Nephron progenitor cell (in vitro differentiated cells): ENCODE measurements around the gene KCNS1.

Experiments used
- DNase-seq: peaks from one replicate; pipeline ENCODE4 v3.0.0; 2021
- H3K27ac Mint-ChIP-seq: 2 replicates; pipeline ENCODE4 v1.8.0; 2021; ENCODE audit warnings: mild to moderate bottlenecking, moderate library complexity, mixed read lengths
- H3K27me3 Mint-ChIP-seq: 2 replicates; pipeline ENCODE4 v1.8.0; 2021; ENCODE audit warnings: mild to moderate bottlenecking, low read depth, mixed read lengths; ENCODE audit not compliant: poor library complexity
- H3K36me3 Mint-ChIP-seq: 2 replicates; pipeline ENCODE4 v1.8.0; 2021; ENCODE audit warnings: low read depth, mixed read lengths
- H3K4me1 Mint-ChIP-seq: 2 replicates; pipeline ENCODE4 v1.8.0; 2021; ENCODE audit warnings: mixed read lengths
- H3K4me3 Mint-ChIP-seq: 2 replicates; pipeline ENCODE4 v1.8.0; 2021; ENCODE audit warnings: mild to moderate bottlenecking, moderate library complexity, mixed read lengths
- H3K9me3 Mint-ChIP-seq: 2 replicates; pipeline ENCODE4 v1.8.0; 2021; ENCODE audit warnings: mild to moderate bottlenecking, moderate library complexity, mixed read lengths
- TF ChIP-seq, protein P1 (sequence below): fragments of 200-600 bp; sonication (generic); IDR thresholded peaks from 2 replicates; pipeline ENCODE4 v1.5.0; 2021; ENCODE audit warnings: antibody characterized with exemption

The KCNS1 gene

DNA sequence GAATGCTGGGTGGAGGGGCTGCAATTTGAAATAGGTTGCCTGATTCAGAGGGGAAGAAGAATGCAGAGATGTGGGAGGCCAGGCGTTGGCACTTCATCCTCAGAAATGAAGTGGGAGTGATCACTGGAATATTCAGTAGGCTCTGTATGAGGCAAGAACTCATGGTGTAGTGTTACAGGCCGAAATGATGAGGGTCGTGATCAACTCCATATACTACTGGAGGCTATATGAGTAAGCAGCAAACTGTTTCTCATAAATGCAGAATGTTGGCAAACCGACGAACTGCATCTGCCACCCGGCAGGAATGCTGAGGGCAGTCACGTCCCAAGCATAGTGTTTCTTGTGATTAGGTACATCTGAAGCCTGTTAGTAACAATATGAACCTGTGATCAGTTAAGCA is 12.7 kb downstream of the KCNS1 start:
- no peak for DNase-seq
- Mint-ChIP-seq H3K4me1 (peaks cover 4% of the 10 kb centered on the region), H3K27ac (no peak overlapping the region), H3K9me3 (peaks cover 6% of the 10 kb centered on the region), H3K4me3 (no peak overlapping the region), H3K36me3 (peaks cover 16% of the 10 kb centered on the region), H3K27me3 (no peaks in the 10 kb centered on the region)
- TF ChIP-seq, protein P1, sequence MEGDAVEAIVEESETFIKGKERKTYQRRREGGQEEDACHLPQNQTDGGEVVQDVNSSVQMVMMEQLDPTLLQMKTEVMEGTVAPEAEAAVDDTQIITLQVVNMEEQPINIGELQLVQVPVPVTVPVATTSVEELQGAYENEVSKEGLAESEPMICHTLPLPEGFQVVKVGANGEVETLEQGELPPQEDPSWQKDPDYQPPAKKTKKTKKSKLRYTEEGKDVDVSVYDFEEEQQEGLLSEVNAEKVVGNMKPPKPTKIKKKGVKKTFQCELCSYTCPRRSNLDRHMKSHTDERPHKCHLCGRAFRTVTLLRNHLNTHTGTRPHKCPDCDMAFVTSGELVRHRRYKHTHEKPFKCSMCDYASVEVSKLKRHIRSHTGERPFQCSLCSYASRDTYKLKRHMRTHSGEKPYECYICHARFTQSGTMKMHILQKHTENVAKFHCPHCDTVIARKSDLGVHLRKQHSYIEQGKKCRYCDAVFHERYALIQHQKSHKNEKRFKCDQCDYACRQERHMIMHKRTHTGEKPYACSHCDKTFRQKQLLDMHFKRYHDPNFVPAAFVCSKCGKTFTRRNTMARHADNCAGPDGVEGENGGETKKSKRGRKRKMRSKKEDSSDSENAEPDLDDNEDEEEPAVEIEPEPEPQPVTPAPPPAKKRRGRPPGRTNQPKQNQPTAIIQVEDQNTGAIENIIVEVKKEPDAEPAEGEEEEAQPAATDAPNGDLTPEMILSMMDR, result no peak

DNA sequence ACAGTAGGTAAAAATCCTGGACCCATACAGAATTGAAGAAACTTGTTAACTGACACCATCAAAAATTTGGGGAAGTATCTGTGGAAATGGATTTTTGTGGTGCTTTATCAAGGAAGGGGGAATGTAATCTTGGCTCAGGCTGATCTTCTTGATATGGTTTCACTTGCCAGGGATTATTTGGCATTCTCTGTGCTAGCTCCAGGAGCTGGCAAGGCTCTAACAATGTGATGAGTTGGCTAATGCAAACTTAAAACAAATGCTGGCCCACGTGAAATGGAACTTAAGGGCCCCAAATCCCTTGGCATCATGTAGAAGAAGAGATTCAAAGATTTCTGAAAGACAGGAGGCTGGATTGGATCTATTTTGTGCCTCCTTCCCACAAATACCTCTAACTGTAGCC is 13.1 kb downstream of the KCNS1 start:
- Mint-ChIP-seq H3K36me3 (peaks cover 20% of the 10 kb centered on the region), H3K27me3 (no peaks in the 10 kb centered on the region), H3K4me1 (peaks cover 4% of the 10 kb centered on the region), H3K27ac (no peak overlapping the region), H3K4me3 (no peak overlapping the region), H3K9me3 (peaks cover 10% of the 10 kb centered on the region)
- DNase-seq, result no peak
- TF ChIP-seq, protein P1, result no peak

DNA sequence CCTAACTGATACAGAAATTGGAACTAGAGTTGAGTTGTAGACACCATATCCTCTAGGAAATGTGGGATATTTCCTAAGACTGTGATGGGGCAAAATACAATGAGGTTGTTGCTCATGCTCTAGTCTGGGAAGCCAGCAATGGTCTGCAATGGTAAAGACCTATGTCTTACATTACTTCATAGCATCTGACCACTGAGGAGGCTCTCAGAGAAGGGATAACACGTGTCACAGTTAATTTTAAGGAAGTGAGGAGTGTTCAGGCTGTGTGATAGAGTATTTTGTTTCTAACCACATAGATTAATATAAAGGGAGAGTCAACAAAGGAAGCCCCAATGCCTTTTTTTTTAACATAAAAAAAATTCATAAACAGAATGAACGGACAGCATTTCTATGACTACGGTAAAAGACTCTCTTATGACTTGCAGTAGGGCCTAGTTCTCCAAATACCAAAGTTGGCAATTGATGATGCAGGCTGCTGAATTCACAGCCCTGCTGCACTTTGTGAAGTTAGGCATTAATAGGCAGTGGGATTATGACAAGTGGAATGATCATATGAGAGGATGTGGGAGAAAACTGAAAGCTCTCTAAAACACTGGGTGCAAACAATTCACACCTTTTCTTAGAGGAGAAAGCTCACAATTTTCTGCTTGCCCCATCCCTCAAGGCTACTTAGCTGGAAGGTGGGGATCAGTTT is 13.7 kb downstream of the KCNS1 start:
- Mint-ChIP-seq H3K9me3 (peaks cover 15% of the 10 kb centered on the region), H3K36me3 (peaks cover 26% of the 10 kb centered on the region), H3K27me3 (no peaks in the 10 kb centered on the region), H3K4me3 (no peak overlapping the region), H3K27ac (no peak overlapping the region), H3K4me1 (peaks cover 4% of the 10 kb centered on the region)
- no peak for DNase-seq
- TF ChIP-seq, protein P1, result no peak

DNA sequence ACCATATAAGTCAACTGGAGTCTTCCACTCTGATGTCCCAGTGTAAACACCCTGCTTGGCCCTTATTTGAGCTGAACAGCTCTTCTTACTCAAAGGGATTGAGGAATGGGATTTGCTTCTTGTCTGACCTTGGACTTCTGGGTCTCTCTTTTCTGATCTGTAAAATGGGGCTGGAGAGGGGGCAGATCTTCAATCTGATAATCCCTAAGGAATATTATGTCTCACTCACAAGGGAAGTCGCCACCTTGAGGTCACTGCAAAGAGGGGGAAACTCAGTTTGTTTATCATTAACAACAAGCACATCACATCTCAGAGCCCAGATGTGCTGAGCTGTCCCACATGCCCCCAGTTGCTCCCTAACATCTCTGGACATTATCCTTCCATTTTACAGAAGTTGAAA is 15.1 kb downstream of the KCNS1 start:
- DNase-seq, result no peak
- Mint-ChIP-seq H3K36me3 (peaks cover 40% of the 10 kb centered on the region), H3K4me1 (peaks cover 4% of the 10 kb centered on the region), H3K4me3 (no peak overlapping the region), H3K9me3 (peaks cover 24% of the 10 kb centered on the region), H3K27ac (no peak overlapping the region), H3K27me3 (no peaks in the 10 kb centered on the region)
- TF ChIP-seq, protein P1, result no peak

DNA sequence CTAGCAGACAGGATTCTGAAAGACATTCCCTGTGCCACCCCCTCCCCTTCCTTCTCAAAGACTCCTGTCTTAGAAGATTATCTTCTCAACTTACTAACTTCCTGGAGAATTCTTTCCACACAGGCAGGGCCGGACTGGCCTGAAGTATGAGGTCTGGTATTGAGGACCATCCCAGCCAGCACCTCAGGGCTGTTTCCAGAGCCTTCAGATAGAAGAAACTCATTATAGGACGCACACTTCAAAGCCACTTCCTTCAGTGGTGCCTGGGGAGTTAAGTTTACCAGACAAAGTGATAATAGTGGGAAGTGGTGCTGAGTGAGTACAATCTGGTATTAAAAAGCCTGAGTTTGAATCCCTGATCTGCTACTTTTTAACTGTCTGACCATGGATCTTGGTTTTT is 15.6 kb downstream of the KCNS1 start:
- Mint-ChIP-seq H3K4me1 (peaks cover 4% of the 10 kb centered on the region), H3K27me3 (no peaks in the 10 kb centered on the region), H3K27ac (peak overlapping the region; percentile 21), H3K36me3 (peaks cover 45% of the 10 kb centered on the region), H3K4me3 (no peak overlapping the region), H3K9me3 (peaks cover 24% of the 10 kb centered on the region)
- TF ChIP-seq, protein P1, result no peak
- DNase-seq, result no peak

DNA sequence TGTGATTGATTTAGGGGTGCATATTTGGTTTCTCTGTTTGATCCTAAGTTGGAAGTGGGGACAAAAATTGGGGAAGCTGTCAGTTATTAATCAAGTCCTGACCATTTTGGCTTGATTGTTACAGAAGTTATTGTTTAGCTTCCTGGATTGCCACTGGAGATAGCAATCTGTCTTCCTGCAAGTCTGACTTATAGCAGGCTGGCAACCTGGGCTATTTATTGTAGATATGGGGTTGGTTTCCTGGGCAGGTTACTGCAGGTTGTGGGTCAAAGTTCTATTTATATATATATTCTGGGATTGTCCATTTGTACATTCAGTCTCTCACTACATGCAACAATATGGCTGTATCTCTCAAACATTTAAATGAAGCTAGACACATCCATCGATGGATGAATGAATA is 17.8 kb downstream of the KCNS1 start:
- no peak for DNase-seq
- Mint-ChIP-seq H3K9me3 (peaks cover 24% of the 10 kb centered on the region), H3K36me3 (peaks cover 61% of the 10 kb centered on the region), H3K27ac (no peak overlapping the region), H3K4me3 (no peak overlapping the region), H3K27me3 (no peaks in the 10 kb centered on the region), H3K4me1 (peaks cover 3% of the 10 kb centered on the region)
- TF ChIP-seq, protein P1, result no peak
